HepG2 (cell line): ENCODE measurements around the gene GSDME. TPM values are rescaled to one million over a fixed set of nuclear protein-coding genes. Genes with fewer than 3 reads are reported as not detected.
A peak's percentile ranks its signal among the peaks of the same experiment; 100 is the strongest.

Source experiments
- DNMT1 ChIP-seq: sonication (generic); formaldehyde crosslinking; IDR thresholded peaks from 2 replicates; pipeline ENCODE4 v1.5.1; 2020; ENCODE audit warnings: mild to moderate bottlenecking, missing genetic modification reagents
- HDAC1 ChIP-seq: sonication (generic); formaldehyde crosslinking; IDR thresholded peaks from 2 replicates; pipeline ENCODE4 v1.5.1; 2020; ENCODE audit warnings: mild to moderate bottlenecking, missing genetic modification reagents
- HMG20B ChIP-seq: conservative IDR thresholded peaks from 2 replicates; pipeline ENCODE4 v1.6.1; 2016; ENCODE audit warnings: missing genetic modification reagents, missing compliant biosample characterization
- JUND ChIP-seq: sonication (generic); formaldehyde crosslinking; IDR thresholded peaks from 2 replicates; pipeline ENCODE4 v1.8.0; 2022; ENCODE audit warnings: mild to moderate bottlenecking, missing genetic modification reagents
- KAT2B ChIP-seq: fragments of 150-350 bp; IDR thresholded peaks from 2 replicates; pipeline ENCODE4 v1.6.1; 2014; ENCODE audit warnings: low read depth, low read length, borderline replicate concordance
- LCORL ChIP-seq, 2 experiments: fragments of 450-650 bp in 1 of 2; sonication (generic) in 1 of 2; formaldehyde crosslinking in 1 of 2; IDR thresholded peaks; 2 replicates each; pipeline versions ENCODE4 v1.5.0 to v1.6.1; 2017 to 2020; ENCODE audit warnings: antibody characterized with exemption in 1 of 2, missing genetic modification reagents in 1 of 2
- PCBP2 ChIP-seq: fragments of 200-400 bp; formaldehyde crosslinking; optimal IDR thresholded peaks from 2 replicates; pipeline ENCODE3; 2018; ENCODE audit warnings: low read length, low read depth; ENCODE audit not compliant: poor library complexity, severe bottlenecking
- REST ChIP-seq, 2 experiments: IDR thresholded peaks; 2 replicates each; pipeline ENCODE4 v1.6.1; 2011 to 2012; ENCODE audit warnings: low read length in 2 of 2, borderline replicate concordance in 1 of 2, low read depth in 1 of 2, mild to moderate bottlenecking in 1 of 2, moderate library complexity in 1 of 2
- RORA ChIP-seq: sonication (generic); formaldehyde crosslinking; IDR thresholded peaks from 2 replicates; pipeline ENCODE4 v1.5.0; 2020; ENCODE audit warnings: mild to moderate bottlenecking, missing genetic modification reagents, moderate library complexity
- TEAD3 ChIP-seq: optimal IDR thresholded peaks from 2 replicates; pipeline ENCODE3; 2016; ENCODE audit warnings: borderline replicate concordance
- ZBTB46 ChIP-seq: sonication (generic); formaldehyde crosslinking; IDR thresholded peaks from 2 replicates; pipeline ENCODE4 v1.4.0; 2020; ENCODE audit warnings: mild to moderate bottlenecking, missing genetic modification reagents, borderline replicate concordance
- ZMYM2 ChIP-seq: sonication (generic); formaldehyde crosslinking; IDR thresholded peaks from 2 replicates; pipeline ENCODE4 v1.8.0; 2022; ENCODE audit warnings: mild to moderate bottlenecking, missing genetic modification reagents
- ZNF430 ChIP-seq: sonication (generic); formaldehyde crosslinking; IDR thresholded peaks from 2 replicates; pipeline ENCODE4 v1.9.0; 2021; ENCODE audit warnings: mild to moderate bottlenecking, missing genetic modification reagents
- ZNF652 ChIP-seq: IDR thresholded peaks from 2 replicates; pipeline ENCODE4 v1.6.1; 2016; ENCODE audit warnings: low read depth, borderline replicate concordance
- ZNF747 ChIP-seq: sonication (generic); formaldehyde crosslinking; IDR thresholded peaks from 2 replicates; pipeline ENCODE4 v1.8.1; 2023; ENCODE audit warnings: missing genetic modification reagents, mild to moderate bottlenecking, borderline replicate concordance
- ZSCAN12 ChIP-seq: sonication (generic); formaldehyde crosslinking; IDR thresholded peaks from 2 replicates; pipeline ENCODE4 v1.9.0; 2021; ENCODE audit warnings: mild to moderate bottlenecking, missing genetic modification reagents
- polyA plus RNA-seq, 8 experiments: library from polyadenylated mRNA; depleted of rRNA in 3 of 8; stranded (reverse) in 7 of 8; unstranded in 1 of 8; fragments of >200 nt; fragmentation: Illumina TruSeq in 4 of 8; extraction: Trizol in 4 of 8; gene quantifications; 2 replicates each; pipeline versions ENCODE4 v1.2.1 to v1.2.3, GENCODE V29; 2011 to 2016; ENCODE audit warnings: low read depth in 4 of 8, missing spikeins in 1 of 8, mixed read lengths in 1 of 8; ENCODE audit not compliant: insufficient read depth in 1 of 8
- total RNA-seq, 5 experiments: library from RNA; depleted of rRNA; stranded (reverse); fragments of >200 nt; fragmentation: Illumina TruSeq; extraction: Trizol; gene quantifications; 2 replicates each; pipeline ENCODE4 v1.2.3, GENCODE V29; 2016; ENCODE audit warnings: low read depth in 1 of 5
- TF ChIP-seq, protein P1 (sequence below): IDR thresholded peaks from 2 replicates; pipeline ENCODE4 v1.4.0; 2020; ENCODE audit warnings: mild to moderate bottlenecking, missing genetic modification reagents

GSDME gene
- total and polyA plus RNA-seq, 2 of the 13 experiments (the other 11 are each of a cell fraction or from before 2014, with no cell fraction given), result 19.2 to 28.2 TPM

- TF ChIP-seq ZMYM2 (CRISPR knock-in tag), result no peak
- no peak for TF ChIP-seq ZNF747 (CRISPR knock-in tag)
- TF ChIP-seq ZBTB46, result no peak
- no peak for TF ChIP-seq ZSCAN12 (CRISPR knock-in tag)
- TF ChIP-seq REST (IDR thresholded peaks at IDR 0.05; ENCODE audit: borderline replicate concordance in 1 of 2, low read depth in 1 of 2, low read length in 2 of 2), result no peak
- TF ChIP-seq HDAC1 (CRISPR knock-in tag), result peak; percentile 24; the same call in 1 of the 2 replicates
- no peak for TF ChIP-seq HMG20B (CRISPR knock-in tag)
- TF ChIP-seq KAT2B, result no peak
- TF ChIP-seq JUND (CRISPR knock-in tag), result no peak
- TF ChIP-seq PCBP2, result no peak
- TF ChIP-seq, protein P1, sequence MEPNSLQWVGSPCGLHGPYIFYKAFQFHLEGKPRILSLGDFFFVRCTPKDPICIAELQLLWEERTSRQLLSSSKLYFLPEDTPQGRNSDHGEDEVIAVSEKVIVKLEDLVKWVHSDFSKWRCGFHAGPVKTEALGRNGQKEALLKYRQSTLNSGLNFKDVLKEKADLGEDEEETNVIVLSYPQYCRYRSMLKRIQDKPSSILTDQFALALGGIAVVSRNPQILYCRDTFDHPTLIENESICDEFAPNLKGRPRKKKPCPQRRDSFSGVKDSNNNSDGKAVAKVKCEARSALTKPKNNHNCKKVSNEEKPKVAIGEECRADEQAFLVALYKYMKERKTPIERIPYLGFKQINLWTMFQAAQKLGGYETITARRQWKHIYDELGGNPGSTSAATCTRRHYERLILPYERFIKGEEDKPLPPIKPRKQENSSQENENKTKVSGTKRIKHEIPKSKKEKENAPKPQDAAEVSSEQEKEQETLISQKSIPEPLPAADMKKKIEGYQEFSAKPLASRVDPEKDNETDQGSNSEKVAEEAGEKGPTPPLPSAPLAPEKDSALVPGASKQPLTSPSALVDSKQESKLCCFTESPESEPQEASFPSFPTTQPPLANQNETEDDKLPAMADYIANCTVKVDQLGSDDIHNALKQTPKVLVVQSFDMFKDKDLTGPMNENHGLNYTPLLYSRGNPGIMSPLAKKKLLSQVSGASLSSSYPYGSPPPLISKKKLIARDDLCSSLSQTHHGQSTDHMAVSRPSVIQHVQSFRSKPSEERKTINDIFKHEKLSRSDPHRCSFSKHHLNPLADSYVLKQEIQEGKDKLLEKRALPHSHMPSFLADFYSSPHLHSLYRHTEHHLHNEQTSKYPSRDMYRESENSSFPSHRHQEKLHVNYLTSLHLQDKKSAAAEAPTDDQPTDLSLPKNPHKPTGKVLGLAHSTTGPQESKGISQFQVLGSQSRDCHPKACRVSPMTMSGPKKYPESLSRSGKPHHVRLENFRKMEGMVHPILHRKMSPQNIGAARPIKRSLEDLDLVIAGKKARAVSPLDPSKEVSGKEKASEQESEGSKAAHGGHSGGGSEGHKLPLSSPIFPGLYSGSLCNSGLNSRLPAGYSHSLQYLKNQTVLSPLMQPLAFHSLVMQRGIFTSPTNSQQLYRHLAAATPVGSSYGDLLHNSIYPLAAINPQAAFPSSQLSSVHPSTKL (CRISPR knock-in tag), result no peak
- TF ChIP-seq LCORL (IDR thresholded peaks at IDR 0.05), result no peak
- no peak for TF ChIP-seq LCORL (CRISPR knock-in tag; IDR thresholded peaks at IDR 0.05)
- TF ChIP-seq DNMT1 (CRISPR knock-in tag), result 0 out of 2 replicates have a peak, but pooled peaks have one; percentile 29
- no peak for TF ChIP-seq TEAD3
- no peak for TF ChIP-seq ZNF430 (CRISPR knock-in tag)
- TF ChIP-seq ZNF652 (CRISPR knock-in tag), result no peak
- TF ChIP-seq RORA (CRISPR knock-in tag), result no peak
Measured at GRCh38 chr7:24756545-24757352, 515 bp downstream of the GSDME start (continued).
